Ovary (tissue), 3 donors: ENCODE measurements around the gene TMEM269.

Source experiments
- CTCF ChIP-seq, 3 donors: fragments of 450-650 bp in 2 of 3; fragments of 200-600 bp in 1 of 3; IDR thresholded peaks; one replicate each; pipeline versions ENCODE4 v1.5.1 to v1.8.0; 2016 to 2022; ENCODE audit warnings: antibody characterized with exemption in 3 of 3, mild to moderate bottlenecking in 1 of 3
- EP300 ChIP-seq: sonication (generic); formaldehyde crosslinking; IDR thresholded peaks from one replicate; pipeline ENCODE4 v1.6.1; 2017; ENCODE audit warnings: antibody characterized with exemption
- POLR2A ChIP-seq: fragments of 450-650 bp; IDR thresholded peaks from one replicate; pipeline ENCODE4 v1.6.1; 2017; ENCODE audit warnings: antibody characterized with exemption, mild to moderate bottlenecking, moderate library complexity
- donor health status: DM: no; HTN: no; CAD: no.

- no peak for TF ChIP-seq CTCF (IDR thresholded peaks at IDR 0.05)
- no peak for TF ChIP-seq POLR2A
- no peak for TF ChIP-seq EP300
Observed at GRCh38 chr1:42739753-42740700, 44.8 kb upstream of the TMEM269 start, which contains the start of gene CLDN19.
